Endothelial cell of umbilical vein (primary cell): ENCODE results near the gene CYP11A1.

Experiments used
- CTCF ChIP-seq, 2 donors: IDR thresholded peaks; 1 replicate in 1 of 2; 2 replicates in 1 of 2; pipeline ENCODE4 v1.5.1; 2011; ENCODE audit warnings: low read length in 2 of 2, mild to moderate bottlenecking in 2 of 2, moderate library complexity in 2 of 2, control low read depth in 1 of 2, inconsistent platforms in 1 of 2, low read depth in 1 of 2; ENCODE audit not compliant: insufficient read depth in 1 of 2; ENCODE audit errors: extremely low read depth in 1 of 2
- MAX ChIP-seq: IDR thresholded peaks from 2 replicates; pipeline ENCODE4 v1.6.1; 2011; ENCODE audit not compliant: insufficient read depth, insufficient read length
- MYC ChIP-seq: IDR thresholded peaks from one replicate; pipeline ENCODE4 v1.6.1; 2011; ENCODE audit warnings: mild to moderate bottlenecking, low read depth, low read length
- POLR2A ChIP-seq: IDR thresholded peaks from 2 replicates; pipeline ENCODE4 v1.6.1; 2012; ENCODE audit warnings: low read depth, mild to moderate bottlenecking, control low read depth, low read length

- TF ChIP-seq CTCF (IDR thresholded peaks at IDR 0.05; ENCODE audit: extremely low read depth in 1 of 2, insufficient read depth in 1 of 2, low read depth in 1 of 2, low read length in 2 of 2) (no peak), POLR2A (no peak), MAX (no peak), MYC (no peak)
These were observed 34.8 kb downstream of the CYP11A1 start for GRCh38 chr15:74332611-74333010.
